Upper lobe of left lung (tissue), 6 donors: ENCODE results near the gene DEPDC5. TPM values are rescaled to one million over a fixed set of nuclear protein-coding genes. Genes with fewer than 3 reads are reported as not detected.

Experiments used
- ATAC-seq, 2 donors: fragments of 200-7000 bp; cut with Tn5 transposase; one replicate each; pipeline ENCODE4 v1.9.1; 2022; ENCODE audit warnings: mild to moderate bottlenecking in 2 of 2, moderate library complexity in 2 of 2; ENCODE audit not compliant: low FRiP score in 2 of 2
- DNase-seq, 2 donors: peaks; one replicate each; pipeline ENCODE4 v3.0.0-alpha.2; 2019 to 2020
- H3K27ac ChIP-seq, 4 donors: fragments of 200-600 bp; sonication (generic); one replicate each; pipeline ENCODE4 v1.5.1; 2016 to 2019
- H3K27me3 ChIP-seq, 4 donors: fragments of 200-600 bp; sonication (generic); one replicate each; pipeline ENCODE4 v1.5.1; 2017 to 2019
- H3K36me3 ChIP-seq, 4 donors: fragments of 200-600 bp; sonication (generic); one replicate each; pipeline ENCODE4 v1.5.1; 2016 to 2019
- H3K4me1 ChIP-seq, 4 donors: fragments of 200-600 bp; sonication (generic); one replicate each; pipeline ENCODE4 v1.5.1; 2018 to 2019
- H3K4me3 ChIP-seq, 4 donors: fragments of 200-600 bp; sonication (generic); one replicate each; pipeline ENCODE4 v1.5.1; 2017 to 2019; ENCODE audit warnings: mild to moderate bottlenecking in 2 of 4, moderate library complexity in 1 of 4
- H3K9me3 ChIP-seq, 4 donors: fragments of 200-600 bp; sonication (generic); one replicate each; pipeline ENCODE4 v1.5.1; 2018 to 2019
- EP300 ChIP-seq, 4 donors: sonication (generic); formaldehyde crosslinking; IDR thresholded peaks; one replicate each; pipeline ENCODE4 v1.5.1; 2017; ENCODE audit warnings: antibody characterized with exemption in 4 of 4, control low read depth in 2 of 4
- POLR2A ChIP-seq, 4 donors: fragments of 450-650 bp; IDR thresholded peaks; one replicate each; pipeline ENCODE4 v1.5.1; 2016 to 2017; ENCODE audit warnings: antibody characterized with exemption in 4 of 4, mild to moderate bottlenecking in 2 of 4
- POLR2AphosphoS5 ChIP-seq, 2 donors: sonication (generic); formaldehyde crosslinking; IDR thresholded peaks; one replicate each; pipeline ENCODE4 v1.5.1; 2017; ENCODE audit warnings: antibody characterized with exemption in 2 of 2
- WGBS, 2 donors: methylation state at CpG; one replicate each; pipeline ENCODE4 v1.1.5; 2017 to 2018; 5-methylcytosine and 5-hydroxymethylcytosine counted together
- total RNA-seq, 6 donors: library from RNA; depleted of rRNA in 4 of 6; stranded (reverse); fragments of >200 nt in 4 of 6; gene quantifications; one replicate each; pipeline versions ENCODE4 v1.1.0 to v1.2.1, GENCODE V29; 2016 to 2021
- TF ChIP-seq, protein P1 (sequence below), 6 experiments: fragments of 450-650 bp in 4 of 6; fragments of 200-600 bp in 2 of 6; sonication (generic) in 2 of 6; IDR thresholded peaks; one replicate each; pipeline ENCODE4 v1.5.1; 2016 to 2019; ENCODE audit warnings: antibody characterized with exemption in 6 of 6
- donor health status: DM: no; HTN: no; CAD: no; lungs with moderate emphysema.
- donor health status: DM: no; HTN: yes; CAD: no; lungs with severe emphysema.

The DEPDC5 gene
- total RNA-seq, 6 donors from 2014 or later = 10.9 to 31.4 (median 24.4) TPM

DNA sequence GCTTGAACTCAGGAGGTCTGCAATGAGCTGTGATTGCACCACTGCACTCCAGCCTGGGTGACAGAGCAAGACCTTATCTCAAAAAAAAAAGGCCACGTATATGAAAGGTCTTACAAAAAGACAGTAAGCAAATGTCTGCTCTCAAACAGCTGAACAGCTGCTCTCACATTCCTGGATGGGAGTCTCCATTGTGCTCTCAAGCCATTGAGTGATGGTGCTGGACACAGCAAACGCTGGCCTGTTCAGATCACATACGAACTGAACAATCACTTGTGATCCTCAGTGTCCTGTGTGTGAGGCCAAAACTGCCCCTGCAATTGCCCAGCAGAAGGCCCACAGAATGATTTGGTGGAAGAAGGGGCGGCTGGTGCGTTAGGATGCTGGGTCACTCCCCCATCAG, 156.2 kb downstream of the DEPDC5 start:
- no peak for TF ChIP-seq POLR2AphosphoS5 (IDR thresholded peaks at IDR 0.05)
- TF ChIP-seq POLR2A (IDR thresholded peaks at IDR 0.05) = no peak
- TF ChIP-seq, protein P1, sequence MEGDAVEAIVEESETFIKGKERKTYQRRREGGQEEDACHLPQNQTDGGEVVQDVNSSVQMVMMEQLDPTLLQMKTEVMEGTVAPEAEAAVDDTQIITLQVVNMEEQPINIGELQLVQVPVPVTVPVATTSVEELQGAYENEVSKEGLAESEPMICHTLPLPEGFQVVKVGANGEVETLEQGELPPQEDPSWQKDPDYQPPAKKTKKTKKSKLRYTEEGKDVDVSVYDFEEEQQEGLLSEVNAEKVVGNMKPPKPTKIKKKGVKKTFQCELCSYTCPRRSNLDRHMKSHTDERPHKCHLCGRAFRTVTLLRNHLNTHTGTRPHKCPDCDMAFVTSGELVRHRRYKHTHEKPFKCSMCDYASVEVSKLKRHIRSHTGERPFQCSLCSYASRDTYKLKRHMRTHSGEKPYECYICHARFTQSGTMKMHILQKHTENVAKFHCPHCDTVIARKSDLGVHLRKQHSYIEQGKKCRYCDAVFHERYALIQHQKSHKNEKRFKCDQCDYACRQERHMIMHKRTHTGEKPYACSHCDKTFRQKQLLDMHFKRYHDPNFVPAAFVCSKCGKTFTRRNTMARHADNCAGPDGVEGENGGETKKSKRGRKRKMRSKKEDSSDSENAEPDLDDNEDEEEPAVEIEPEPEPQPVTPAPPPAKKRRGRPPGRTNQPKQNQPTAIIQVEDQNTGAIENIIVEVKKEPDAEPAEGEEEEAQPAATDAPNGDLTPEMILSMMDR (IDR thresholded peaks at IDR 0.05) = no peak
- no peak for TF ChIP-seq EP300 (IDR thresholded peaks at IDR 0.05)
- Histone ChIP-seq H3K27me3 (no peaks in the 10 kb centered on the region), H3K4me3 (no peak overlapping the region), H3K27ac (no peak overlapping the region), H3K4me1 (no peaks in the 10 kb centered on the region), H3K36me3 (peaks cover 0 to 29% (median 18%) of the 10 kb centered on the region in 4 donors), H3K9me3 (no peaks in the 10 kb centered on the region)
- 87 to 90% methylated on average over 5 of the region's 5 CpGs for WGBS, 2 donors
- ATAC-seq = no peak
- DNase-seq = no peak

DNA sequence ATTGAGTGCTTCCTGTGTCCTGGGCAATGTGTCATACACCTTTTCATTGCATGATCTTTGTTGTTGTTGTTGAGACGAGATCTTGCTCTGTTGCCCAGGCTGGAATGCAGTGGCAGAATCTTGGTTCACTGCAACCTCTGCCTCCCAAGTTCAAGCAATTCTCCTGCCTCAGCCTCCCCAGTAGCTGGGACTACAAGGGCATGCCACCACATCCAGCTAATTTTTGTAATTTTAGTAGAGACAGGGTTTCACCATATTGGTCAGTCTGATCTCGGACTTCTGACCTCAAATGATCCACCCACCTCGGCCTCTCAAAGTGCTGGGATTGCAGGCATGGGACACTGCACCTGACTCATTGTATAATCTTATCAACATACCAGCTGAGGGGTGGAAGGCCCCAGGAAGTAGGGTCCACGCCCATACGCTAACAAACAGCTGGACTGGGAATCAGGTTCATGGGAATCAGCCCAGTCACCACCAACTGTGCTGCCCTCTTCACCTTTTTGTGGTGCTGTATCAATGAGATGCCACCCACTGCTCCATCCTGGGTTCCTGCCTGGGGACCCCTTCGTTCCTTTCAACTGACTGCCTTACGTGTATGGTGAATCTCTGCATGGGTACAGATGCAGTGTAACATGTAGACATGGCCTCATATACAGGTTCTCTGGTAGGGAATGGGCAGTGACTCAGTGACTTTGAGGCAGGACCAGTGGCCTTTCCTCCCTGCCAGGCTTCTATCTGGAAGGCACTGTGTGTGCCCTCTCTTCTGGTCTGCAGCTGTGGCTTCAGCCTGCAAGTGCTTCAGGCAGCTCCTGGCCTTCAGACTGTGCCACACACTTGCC, 158.0 kb downstream of the DEPDC5 start:
- Histone ChIP-seq H3K4me1 (peaks cover 0 to 8% (median 3%) of the 10 kb centered on the region in 4 donors), H3K4me3 (no peak overlapping the region), H3K27me3 (no peaks in the 10 kb centered on the region), H3K9me3 (no peaks in the 10 kb centered on the region), H3K27ac (no peak overlapping the region), H3K36me3 (peaks cover 0 to 15% (median 4%) of the 10 kb centered on the region in 4 donors)
- 94 to 99% methylated on average over 5 to 7 of the region's 7 CpGs for WGBS, 2 donors
- no peak for ATAC-seq
- DNase-seq = no peak
- TF ChIP-seq, protein P1 (IDR thresholded peaks at IDR 0.05) = no peak
- TF ChIP-seq POLR2A (IDR thresholded peaks at IDR 0.05) (no peak), POLR2AphosphoS5 (IDR thresholded peaks at IDR 0.05) (no peak), EP300 (IDR thresholded peaks at IDR 0.05) (no peak)

DNA sequence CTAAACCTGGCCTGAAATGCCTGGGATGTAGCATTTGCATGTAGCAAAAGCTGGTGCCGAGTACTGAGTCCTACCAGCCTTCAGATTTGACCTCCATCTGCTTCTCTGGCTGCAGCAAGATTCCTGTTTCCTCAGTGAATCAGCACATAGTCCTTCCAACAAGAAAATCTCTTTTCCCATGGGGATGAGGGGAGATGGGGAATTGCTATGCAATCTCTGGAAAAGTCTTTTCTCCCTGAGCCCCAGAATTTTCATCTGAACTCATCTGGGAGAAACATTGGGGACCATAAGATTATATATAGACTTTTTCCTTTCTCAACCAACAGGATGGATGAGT, 158.6 kb downstream of the DEPDC5 start:
- no peaks in the 10 kb centered on the region for H3K27me3 ChIP-seq
- peaks cover 0 to 8% (median 6%) of the 10 kb centered on the region in 4 donors for H3K4me1 ChIP-seq
- H3K4me3 ChIP-seq = no peak overlapping the region
- DNase-seq (no peak), ATAC-seq (no peak)
- H3K36me3 ChIP-seq = peaks cover 0 to 15% (median 3%) of the 10 kb centered on the region in 4 donors
- TF ChIP-seq, protein P1 (IDR thresholded peaks at IDR 0.05) = no peak
- no peak overlapping the region for H3K27ac ChIP-seq
- WGBS, 2 donors = 83 to 93% methylated on average over 1 of the region's 1 CpG
- no peaks in the 10 kb centered on the region for H3K9me3 ChIP-seq

DNA sequence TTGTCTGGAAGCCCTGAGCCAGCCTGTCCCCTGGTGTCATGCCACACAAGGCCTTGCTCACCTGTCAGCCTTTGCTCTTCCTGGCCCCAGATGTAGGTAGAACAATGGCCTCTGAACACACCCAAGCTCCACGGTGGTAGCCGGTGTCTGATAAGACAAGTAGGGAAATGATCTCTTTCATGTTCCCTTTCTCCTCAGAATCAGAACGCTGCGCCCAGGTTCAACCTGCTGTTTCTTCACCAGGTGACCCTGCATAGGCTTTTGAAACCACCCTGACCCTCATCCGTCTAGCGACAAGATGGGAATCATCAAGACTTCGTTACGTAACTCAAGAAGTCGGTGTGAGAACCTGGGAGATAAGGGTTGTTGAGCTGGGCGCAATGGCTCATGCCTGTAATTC, 161.8 kb downstream of the DEPDC5 start:
- no peak for ATAC-seq
- Histone ChIP-seq H3K4me3 (no peak overlapping the region), H3K9me3 (no peaks in the 10 kb centered on the region), H3K27me3 (no peaks in the 10 kb centered on the region), H3K36me3 (peaks cover 0 to 2% (median 0%) of the 10 kb centered on the region in 4 donors), H3K4me1 (peaks cover 2 to 23% (median 16%) of the 10 kb centered on the region in 4 donors), H3K27ac (no peak overlapping the region)
- DNase-seq = no peak
- WGBS, 2 donors = 60 to 90% methylated on average over 10 of the region's 10 CpGs
- TF ChIP-seq EP300 (IDR thresholded peaks at IDR 0.05) (no peak), POLR2AphosphoS5 (IDR thresholded peaks at IDR 0.05) (no peak), POLR2A (IDR thresholded peaks at IDR 0.05) (no peak)
- TF ChIP-seq, protein P1 (IDR thresholded peaks at IDR 0.05) = no peak
